ENCODE measurements around the gene OLA1. TPM values are rescaled to one million over a fixed set of nuclear protein-coding genes. Genes with fewer than 3 reads are reported as not detected.

The OLA1 gene
- total RNA-seq, 1 experiment from 2014 or later = 263 TPM

- no peak for DNase-seq
- TF ChIP-seq EZH2 (IDR thresholded peaks at IDR 0.05; ENCODE audit: low read depth) = no peak
- TF ChIP-seq CTCF (conservative IDR thresholded peaks at IDR 0.05) = no peak
- ChIA-PET POLR2A (ENCODE audit: unreplicated experiment) (no interaction called here), CTCF (no interaction called here)
- H3K4me2 ChIP-seq = no peak overlapping the region
- no peak overlapping the region for H3K27ac ChIP-seq
- H3K9me2 ChIP-seq (ENCODE audit: insufficient read depth) = no peaks in the 10 kb centered on the region
- peaks cover 14% of the 10 kb centered on the region for H4K20me1 ChIP-seq (ENCODE audit: insufficient read depth)
- peaks cover 12% of the 10 kb centered on the region for H3F3A ChIP-seq (ENCODE audit: insufficient read depth, low read depth)
- H3K4me3 ChIP-seq = no peak overlapping the region
- peaks cover 86% of the 10 kb centered on the region for H3K79me2 ChIP-seq (ENCODE audit: low read depth)
- no TSS peak for BruUV-seq (replicated peaks)
- H2AFZ ChIP-seq = no peak overlapping the region
- H3K36me3 ChIP-seq (ENCODE audit: low read depth) = no peaks in the 10 kb centered on the region
- no peaks in the 10 kb centered on the region for H3K9me3 ChIP-seq (ENCODE audit: insufficient read depth, low read depth)
- no peaks in the 10 kb centered on the region for H3K27me3 ChIP-seq (ENCODE audit: insufficient read depth, low read depth)
- no peaks in the 10 kb centered on the region for H3K4me1 ChIP-seq (replicated peaks; ENCODE audit: insufficient read depth)
- intact Hi-C loops (cut with micrococcal nuclease; ENCODE audit: unreplicated experiment) = no loop called here
Measured at GRCh38 chr2:174149530-174149929, 98.8 kb downstream of the OLA1 start.

- Histone ChIP-seq H3F3A (ENCODE audit: insufficient read depth, low read depth) (peaks cover 12% of the 10 kb centered on the region), H3K9me2 (ENCODE audit: insufficient read depth) (no peaks in the 10 kb centered on the region), H3K4me1 (replicated peaks; ENCODE audit: insufficient read depth) (no peaks in the 10 kb centered on the region), H3K4me3 (no peak overlapping the region), H3K79me2 (ENCODE audit: low read depth) (peaks cover 86% of the 10 kb centered on the region), H2AFZ (no peak overlapping the region), H3K9me3 (ENCODE audit: insufficient read depth, low read depth) (no peaks in the 10 kb centered on the region), H4K20me1 (ENCODE audit: insufficient read depth) (peaks cover 14% of the 10 kb centered on the region), H3K27me3 (ENCODE audit: insufficient read depth, low read depth) (no peaks in the 10 kb centered on the region), H3K27ac (no peak overlapping the region), H3K36me3 (ENCODE audit: low read depth) (no peaks in the 10 kb centered on the region), H3K4me2 (no peak overlapping the region)
- ChIA-PET CTCF (interaction anchor here (0.5 kb wide), 1 partner anchor 700 kb away, joined by 4 read pairs; no protein-coding TSS in a partner anchor), POLR2A (ENCODE audit: unreplicated experiment) (no interaction called here)
- no TSS peak for BruUV-seq (replicated peaks)
- no peak for TF ChIP-seq CTCF (conservative IDR thresholded peaks at IDR 0.05)
- no peak for TF ChIP-seq EZH2 (IDR thresholded peaks at IDR 0.05; ENCODE audit: low read depth)
- intact Hi-C loops (cut with micrococcal nuclease; ENCODE audit: unreplicated experiment) = no loop called here
- DNase-seq = no peak
Measured at GRCh38 chr2:174148833-174149232, 99.5 kb downstream of the OLA1 start.

- BruUV-seq (replicated peaks) = no TSS peak
- Histone ChIP-seq H3K4me2 (no peak overlapping the region), H3K4me1 (replicated peaks; ENCODE audit: insufficient read depth) (no peaks in the 10 kb centered on the region), H3K27ac (no peak overlapping the region), H3K79me2 (ENCODE audit: low read depth) (peaks cover 81% of the 10 kb centered on the region), H3K36me3 (ENCODE audit: low read depth) (peaks cover 9% of the 10 kb centered on the region; the same call in 1 of the 2 replicates), H3K9me2 (ENCODE audit: insufficient read depth) (no peaks in the 10 kb centered on the region), H3K9me3 (ENCODE audit: insufficient read depth, low read depth) (no peaks in the 10 kb centered on the region), H4K20me1 (ENCODE audit: insufficient read depth) (peaks cover 20% of the 10 kb centered on the region), H3K4me3 (no peak overlapping the region), H2AFZ (no peak overlapping the region), H3K27me3 (ENCODE audit: insufficient read depth, low read depth) (no peaks in the 10 kb centered on the region), H3F3A (ENCODE audit: insufficient read depth, low read depth) (peaks cover 12% of the 10 kb centered on the region)
- CTCF ChIA-PET = interaction anchor here (0.6 kb wide), 1 partner anchor 994 kb away, joined by 3 read pairs; no protein-coding TSS in a partner anchor
- intact Hi-C loops (cut with micrococcal nuclease; ENCODE audit: unreplicated experiment) = no loop called here
- TF ChIP-seq CTCF (conservative IDR thresholded peaks at IDR 0.05) (no peak), EZH2 (IDR thresholded peaks at IDR 0.05; ENCODE audit: low read depth) (no peak)
- POLR2A ChIA-PET (ENCODE audit: unreplicated experiment) = no interaction called here
- no peak for DNase-seq
Measured at GRCh38 chr2:174145827-174146226, 102.5 kb downstream of the OLA1 start.

All from PC-9 (cell line).